Adrenal gland (tissue), 12 donors: ENCODE measurements around the gene KRT71. TPM values are rescaled to one million over a fixed set of nuclear protein-coding genes. Genes with fewer than 3 reads are reported as not detected.

Experiments used
- DNase-seq, 7 donors: peaks; one replicate each; pipeline ENCODE4 v3.0.0-alpha.2; 2019 to 2020
- H3K27ac ChIP-seq, 5 donors: fragments of 200-600 bp; sonication (generic) in 4 of 5; 1 replicate in 3 of 5; 2 replicates in 2 of 5; pipeline versions ENCODE4 v1.5.1 to v1.8.0; 2016 to 2020; ENCODE audit warnings: mild to moderate bottlenecking in 1 of 5
- H3K27me3 ChIP-seq: fragments of 200-600 bp; 2 replicates; pipeline ENCODE4 v1.8.0; 2021
- H3K36me3 ChIP-seq, 2 donors: fragments of 200-600 bp; replicated peaks in 1 of 2; 1 replicate in 1 of 2; 2 replicates in 1 of 2; pipeline versions ENCODE4 v1.5.1 to v1.8.0; 2018 to 2022
- H3K4me1 ChIP-seq, 2 donors: fragments of 200-600 bp; replicated peaks in 1 of 2; 1 replicate in 1 of 2; 2 replicates in 1 of 2; pipeline versions ENCODE4 v1.5.1 to v1.8.0; 2018 to 2021
- H3K4me3 ChIP-seq, 4 donors: fragments of 200-600 bp; sonication (generic) in 3 of 4; one replicate each; pipeline ENCODE4 v1.5.1; 2016 to 2018
- H3K9me3 ChIP-seq, 3 donors: fragments of 200-600 bp; sonication (generic) in 1 of 3; replicated peaks in 1 of 3; 1 replicate in 2 of 3; 2 replicates in 1 of 3; pipeline versions ENCODE4 v1.5.1 to v1.8.0; 2016 to 2021
- CTCF ChIP-seq, 6 experiments: fragments of 450-650 bp in 4 of 6; fragments of 200-600 bp in 2 of 6; sonication (generic) in 1 of 6; IDR thresholded peaks; 1 replicate in 5 of 6; 2 replicates in 1 of 6; pipeline versions ENCODE4 v1.5.1 to v1.8.0; 2016 to 2021; ENCODE audit warnings: antibody characterized with exemption in 6 of 6, mild to moderate bottlenecking in 2 of 6, moderate library complexity in 1 of 6
- POLR2A ChIP-seq, 2 donors: fragments of 450-650 bp; IDR thresholded peaks; one replicate each; pipeline ENCODE4 v1.6.1; 2017; ENCODE audit warnings: antibody characterized with exemption in 2 of 2, mild to moderate bottlenecking in 2 of 2, moderate library complexity in 1 of 2
- WGBS, 4 donors: extraction: QIAGEN DNeasy Blood & Tissue Kit in 2 of 4; methylation state at CpG; one replicate each; pipeline versions ENCODE4 v1.1.5 to v1.1.7; 2013 to 2017; 5-methylcytosine and 5-hydroxymethylcytosine counted together
- intact Hi-C, 2 donors: fragments of 100-400 bp; cut with DNase I; formaldehyde crosslinking; loops; one replicate each; pipeline versions ENCODE4 v1.14.1 to v1.15.0; 2022 to 2023
- polyA plus RNA-seq, 3 donors: library from polyadenylated mRNA; stranded (reverse); fragments of 200-250 nt in 2 of 3; fragments of 350-450 nt in 1 of 3; fragmentation: Illumina TruSeq in 1 of 3; extraction: RNeasy Lipid Tissue Mini Kit (QIAGEN cat#74804) in 1 of 3; gene quantifications; one replicate each; pipeline ENCODE4 v1.2.3, GENCODE V29; 2013 to 2014
- total RNA-seq, 9 donors: library from RNA; depleted of rRNA in 4 of 9; stranded (reverse); fragments of >200 nt in 4 of 9; fragments of 120-200 nt in 1 of 9; fragmentation: NEBNext Ultra II Directional in 1 of 9; extraction: Animal tissue kit (Norgen Biotek cat#: 25700) in 1 of 9; gene quantifications; one replicate each; pipeline versions ENCODE4 v1.1.0 to v1.2.4, GENCODE V29; 2013 to 2023
- donor health status: healthy with polysubstance abuse.
- donor health status: Bipolar disorder and iron deficiency.
- donor health status: DM: yes; HTN: yes; CAD: no.
- donor health status: DM: no; HTN: no; CAD: no.
- donor health status: DM: no; HTN: no; CAD: no.
- donor health status: DM: yes; HTN: yes; CAD: no.

The KRT71 gene
- total and polyA plus RNA-seq, 12 donors: not detected

GRCh38 chr12:52584156-52584682 is 31.3 kb upstream of the KRT71 start:
- H3K4me3 ChIP-seq: no peak overlapping the region
- no peaks in the 10 kb centered on the region for H3K9me3 ChIP-seq
- no peaks in the 10 kb centered on the region for H3K4me1 ChIP-seq
- intact Hi-C loops: loop anchor here (5.0 to 10.0 kb wide), 4 partner anchors 209 to 398 kb away; no protein-coding TSS in a partner anchor
- TF ChIP-seq CTCF (IDR thresholded peaks at IDR 0.05) (no peak), POLR2A (IDR thresholded peaks at IDR 0.05) (no peak)
- 78 to 88% (median 87%) methylated on average over 9 of the region's 9 CpGs for WGBS, 4 donors
- H3K27me3 ChIP-seq: no peaks in the 10 kb centered on the region
- no peak for DNase-seq
- no peak overlapping the region for H3K27ac ChIP-seq
- no peaks in the 10 kb centered on the region for H3K36me3 ChIP-seq

- 15 to 21% (median 17%) methylated on average over 7 of the region's 7 CpGs for WGBS, 4 donors
- Histone ChIP-seq H3K36me3 (no peaks in the 10 kb centered on the region), H3K9me3 (no peaks in the 10 kb centered on the region), H3K4me1 (no peaks in the 10 kb centered on the region), H3K27me3 (no peaks in the 10 kb centered on the region), H3K27ac (no peak overlapping the region), H3K4me3 (no peak overlapping the region)
- DNase-seq: peak; percentile 48 to 83 (median 68)
- intact Hi-C loops: loop anchor here (5.0 to 10.0 kb wide), 4 partner anchors 208 to 399 kb away; no protein-coding TSS in a partner anchor
- TF ChIP-seq POLR2A (IDR thresholded peaks at IDR 0.05) (no peak), CTCF (IDR thresholded peaks at IDR 0.05) (peak; percentile 69 to 77 (median 74))
These were observed 30.1 kb upstream of the KRT71 start for GRCh38 chr12:52582971-52583456.

GRCh38 chr12:52582486-52582885 is 29.5 kb upstream of the KRT71 start:
- Histone ChIP-seq H3K4me3 (no peak overlapping the region), H3K9me3 (no peaks in the 10 kb centered on the region), H3K27me3 (no peaks in the 10 kb centered on the region), H3K36me3 (no peaks in the 10 kb centered on the region), H3K27ac (no peak overlapping the region), H3K4me1 (no peaks in the 10 kb centered on the region)
- DNase-seq: no peak
- WGBS, 4 donors: 49 to 100% (median 76%) methylated on average over 1 to 2 of the region's 2 CpGs
- TF ChIP-seq CTCF (IDR thresholded peaks at IDR 0.05) (no peak), POLR2A (IDR thresholded peaks at IDR 0.05) (no peak)
- intact Hi-C loops: loop anchor here (5.0 to 10.0 kb wide), 4 partner anchors 208 to 400 kb away; no protein-coding TSS in a partner anchor

GRCh38 chr12:52581481-52581880 is 28.5 kb upstream of the KRT71 start:
- TF ChIP-seq POLR2A (IDR thresholded peaks at IDR 0.05): no peak
- TF ChIP-seq CTCF (IDR thresholded peaks at IDR 0.05): no peak
- DNase-seq: no peak
- intact Hi-C loops: loop anchor here (5.0 to 10.0 kb wide), 4 partner anchors 207 to 401 kb away; no protein-coding TSS in a partner anchor
- Histone ChIP-seq H3K36me3 (no peaks in the 10 kb centered on the region), H3K27ac (no peak overlapping the region), H3K4me1 (no peaks in the 10 kb centered on the region), H3K9me3 (no peaks in the 10 kb centered on the region), H3K4me3 (no peak overlapping the region), H3K27me3 (no peaks in the 10 kb centered on the region)
- 58 to 68% (median 63%) methylated on average over 6 of the region's 6 CpGs for WGBS, 4 donors
